A204.1 (cell line): ENCODE measurements around the gene UGT2B7.
"Not testable (repeated sequence)": the region's sequence is repeated elsewhere in the genome, so short reads cannot be mapped to it uniquely, and the experiment has no call there.

Experiments used
- FAIRE-seq: peaks from 2 replicates; lab custom pipeline; 2012; peaks lifted over from hg19 to GRCh38; lab: Jason Lieb, UNC

Gene UGT2B7

DNA sequence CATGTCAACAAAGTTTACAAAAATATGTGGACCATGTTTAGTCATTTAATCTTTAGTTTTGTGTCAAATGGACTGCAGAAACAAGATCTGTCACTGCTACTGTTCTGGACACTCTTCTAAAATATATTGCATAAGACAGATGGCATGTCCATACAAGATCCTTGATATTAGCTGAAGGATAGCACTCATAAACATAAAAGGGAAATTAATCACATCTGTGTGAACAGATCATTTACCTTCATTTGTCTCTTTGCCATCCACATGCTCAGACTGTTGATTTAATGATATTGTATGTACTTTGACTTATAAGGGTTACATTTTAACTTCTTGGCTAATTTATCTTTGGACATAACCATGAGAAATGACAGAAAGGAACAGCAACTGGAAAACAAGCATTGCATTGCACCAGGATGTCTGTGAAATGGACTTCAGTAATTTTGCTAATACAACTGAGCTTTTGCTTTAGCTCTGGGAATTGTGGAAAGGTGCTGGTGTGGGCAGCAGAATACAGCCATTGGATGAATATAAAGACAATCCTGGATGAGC lies at the start of gene UGT2B7:
TSS of gene UGT2B7 (plus strand) at position 364 of the 546 bp plus-strand sequence. CDS start at position 411, 47 bp downstream.
- FAIRE-seq: no peak

- no peak for FAIRE-seq
Observed at GRCh38 chr4:69049860-69050259, 46.4 kb upstream of the UGT2B7 start.

- FAIRE-seq: not testable (repeated sequence)
Observed at GRCh38 chr4:69050853-69051575, 45.3 kb upstream of the UGT2B7 start.

DNA sequence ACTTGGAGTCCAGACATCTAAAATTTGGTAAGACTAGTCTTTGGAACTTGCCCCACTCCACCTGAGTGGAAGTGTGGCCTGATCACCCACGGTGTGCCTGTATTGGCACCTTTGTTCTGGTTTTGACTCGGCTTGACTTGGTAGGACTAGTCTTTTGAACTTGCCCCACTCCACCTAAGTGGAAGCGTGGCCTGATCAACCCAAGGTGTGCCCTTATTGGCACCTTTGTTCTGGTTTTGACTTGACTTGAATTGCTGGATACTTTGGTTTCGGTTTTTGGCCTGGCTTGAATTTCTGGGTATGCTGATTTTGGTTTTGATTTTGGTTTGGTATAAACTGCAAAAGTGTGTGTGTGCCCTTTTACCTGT lies 44.7 kb upstream of the UGT2B7 start:
- no peak for FAIRE-seq

DNA sequence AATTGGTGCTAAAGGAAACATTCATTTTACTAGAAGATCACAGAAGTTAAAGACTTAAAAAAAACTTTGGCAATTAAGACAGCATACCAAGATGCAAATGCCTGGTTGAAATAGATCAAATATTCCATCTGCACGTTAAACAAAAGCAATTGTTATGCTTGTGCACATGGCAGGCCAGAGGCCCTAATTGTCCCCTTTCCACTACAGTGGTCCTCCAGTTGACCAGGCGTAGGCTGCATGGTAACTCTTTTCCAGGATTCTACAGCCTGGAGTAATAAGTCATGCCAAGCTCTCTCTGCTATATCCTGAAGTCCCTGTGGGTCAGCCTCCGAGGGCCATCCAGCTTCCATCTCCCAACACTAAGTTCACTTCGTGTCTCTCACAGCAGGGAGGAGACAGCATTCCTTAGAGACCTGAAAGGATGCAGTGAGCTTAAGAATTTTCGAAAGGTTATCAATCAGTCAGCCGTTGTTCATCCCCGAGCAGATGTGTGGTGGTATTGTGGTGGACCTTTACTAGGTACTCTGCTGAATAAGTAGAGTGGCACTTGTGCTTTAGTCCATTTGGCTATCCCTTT lies 42.9 kb upstream of the UGT2B7 start:
- not testable (repeated sequence) for FAIRE-seq

GRCh38 chr4:69054033-69054432 lies 42.2 kb upstream of the UGT2B7 start:
- not testable (repeated sequence) for FAIRE-seq

DNA sequence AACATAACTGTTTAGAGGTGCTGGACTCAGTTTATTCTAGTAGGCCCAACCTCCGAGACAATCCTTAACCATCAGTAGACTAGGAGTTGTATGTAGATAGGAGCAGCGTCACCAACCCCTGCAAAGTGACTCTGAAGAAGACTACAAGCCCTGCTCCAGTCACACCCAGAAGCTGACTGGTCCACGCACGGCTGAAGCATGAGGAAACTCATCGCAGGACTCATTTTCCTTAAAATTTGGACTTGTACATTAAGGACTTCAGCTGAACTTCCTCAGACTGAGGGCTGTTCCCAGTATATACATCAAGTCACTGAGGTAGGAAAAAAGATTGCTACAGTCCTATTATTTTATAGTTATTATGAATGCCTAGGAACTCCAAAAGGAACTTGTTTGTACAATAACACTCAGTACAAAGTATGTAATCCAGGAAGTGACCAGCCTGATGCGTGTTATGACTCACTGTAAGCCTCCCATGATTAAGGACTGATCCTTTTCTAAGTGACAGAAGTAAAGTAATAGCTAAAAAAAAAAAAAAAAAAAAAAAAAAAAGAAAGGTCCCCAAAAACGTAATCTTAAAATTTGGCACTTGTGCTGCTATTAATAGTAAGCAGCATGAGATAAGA lies 41.6 kb upstream of the UGT2B7 start:
- no peak for FAIRE-seq

GRCh38 chr4:69056150-69056549 lies 40.1 kb upstream of the UGT2B7 start:
- FAIRE-seq: no peak

DNA sequence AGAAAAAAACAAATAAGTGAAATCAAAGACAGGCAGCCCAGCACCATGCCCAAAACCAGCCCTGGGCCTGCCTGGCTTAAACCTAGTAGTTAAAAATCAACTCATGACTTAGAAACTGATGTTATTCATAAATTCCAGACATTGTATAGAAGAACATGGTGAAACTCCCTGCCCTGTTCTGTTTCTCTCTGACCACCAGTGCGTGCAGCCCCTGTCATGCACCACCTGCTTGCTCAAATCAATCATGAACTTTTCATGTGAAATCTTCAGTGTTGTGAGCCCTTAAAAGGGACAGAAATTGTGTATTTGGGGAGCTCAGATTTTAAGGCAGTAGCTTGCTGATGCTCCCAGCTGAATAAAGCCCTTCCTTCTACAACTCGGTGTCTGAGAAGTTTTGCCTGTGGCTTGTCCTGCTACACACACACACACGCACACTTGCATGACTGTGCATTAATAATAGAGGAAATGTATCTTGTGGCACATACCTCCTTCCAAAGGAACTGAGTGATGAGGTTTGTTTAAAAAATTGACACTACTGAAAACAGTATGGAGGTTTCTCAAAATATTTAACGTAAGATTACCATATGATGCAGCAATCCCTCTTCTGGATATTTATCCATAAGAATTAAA lies 39.2 kb upstream of the UGT2B7 start:
- no peak for FAIRE-seq

GRCh38 chr4:69057620-69058409 lies 38.5 kb upstream of the UGT2B7 start:
- FAIRE-seq: no peak

DNA sequence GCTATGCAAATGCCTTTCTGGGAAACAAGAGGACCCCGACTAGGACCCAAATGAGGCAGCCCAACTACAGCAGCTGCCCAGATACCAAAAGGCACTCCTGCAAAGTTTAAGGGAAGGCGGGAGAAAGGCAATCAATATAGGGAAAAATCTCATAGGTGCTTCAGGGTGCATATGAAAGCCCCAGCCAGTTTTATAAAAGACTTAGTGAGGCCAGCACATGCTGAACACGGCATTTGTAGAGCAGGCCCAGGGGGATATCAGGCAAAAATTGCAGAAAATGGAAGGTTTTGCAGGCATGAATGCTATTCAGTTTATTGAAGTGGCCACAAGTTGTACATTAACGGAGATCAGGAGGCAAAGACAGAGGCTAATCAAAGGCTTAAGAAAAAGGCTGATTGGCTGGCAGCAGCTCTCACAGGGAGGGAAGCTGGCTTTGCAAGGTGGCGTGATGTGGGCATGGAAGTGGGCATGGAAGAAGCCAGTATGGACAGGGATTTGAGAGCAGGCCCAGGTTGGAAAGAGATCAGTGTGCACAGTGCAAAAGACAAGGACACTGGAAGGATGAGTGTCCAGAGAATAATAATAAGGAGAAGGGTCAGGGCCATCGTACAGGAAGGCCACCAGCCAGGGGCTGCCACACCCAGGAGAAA lies 37.7 kb upstream of the UGT2B7 start:
- no peak for FAIRE-seq

GRCh38 chr4:69060651-69061308 lies 35.5 kb upstream of the UGT2B7 start:
- FAIRE-seq: no peak

DNA sequence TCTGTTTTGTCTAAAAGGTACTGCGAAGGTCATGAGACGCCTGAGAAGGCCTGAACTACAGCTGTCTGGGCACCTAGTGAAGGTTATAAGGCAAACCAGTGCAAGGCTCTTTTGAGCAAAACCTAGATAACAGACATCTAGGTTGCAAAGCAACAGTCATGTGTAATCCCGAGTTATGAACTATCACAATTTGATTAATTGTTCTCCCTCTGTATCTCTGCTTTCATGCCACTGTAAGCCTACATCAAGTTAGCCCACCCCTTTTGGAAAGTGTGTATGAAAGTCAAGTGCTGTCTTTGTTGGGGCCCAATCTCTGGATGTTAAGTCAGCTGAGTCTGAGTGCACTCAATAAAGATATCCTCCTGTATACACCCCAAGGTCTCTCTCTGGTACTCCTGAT lies 31.9 kb upstream of the UGT2B7 start:
- FAIRE-seq: no peak

DNA sequence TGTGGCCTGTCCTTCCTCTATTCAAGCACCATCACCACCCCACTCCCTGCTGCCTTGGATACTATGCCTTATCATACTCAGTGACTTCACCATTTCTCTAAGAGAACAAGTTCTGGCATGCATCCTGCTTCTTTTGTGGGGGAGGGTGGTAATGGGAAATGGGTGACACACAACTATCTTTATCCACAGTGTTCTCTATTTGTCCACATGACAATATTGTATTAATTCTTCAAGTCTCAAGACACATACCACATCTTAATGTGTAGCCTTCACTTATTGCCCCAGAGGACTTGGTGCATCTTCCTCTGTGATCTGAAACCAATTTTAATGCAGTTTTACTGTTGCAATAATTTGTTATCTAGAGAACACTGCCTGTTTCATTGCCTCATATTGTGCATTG lies 29.3 kb upstream of the UGT2B7 start:
- FAIRE-seq: no peak

DNA sequence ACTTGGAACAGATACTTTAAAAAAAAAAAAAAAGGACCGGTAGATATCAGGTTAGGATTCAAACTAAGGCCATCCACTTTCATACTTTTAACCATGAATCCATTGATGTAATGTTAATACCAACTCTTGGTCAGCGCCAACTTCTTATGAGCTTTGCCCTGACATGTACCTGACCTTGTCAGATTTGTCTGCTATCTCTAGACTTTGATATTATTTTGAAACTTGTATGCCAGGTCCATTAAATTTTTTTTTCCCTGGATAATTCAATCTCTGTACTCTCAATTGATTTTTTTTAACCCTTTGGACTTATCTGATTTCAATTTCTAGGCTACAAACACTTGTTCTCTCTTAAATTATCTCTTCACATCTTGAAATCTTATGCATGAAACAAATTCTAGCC lies 27.2 kb upstream of the UGT2B7 start:
- FAIRE-seq: no peak

- no peak for FAIRE-seq
Observed at GRCh38 chr4:69070590-69070989, 25.7 kb upstream of the UGT2B7 start.

- no peak for FAIRE-seq
Observed at GRCh38 chr4:69071286-69071685, 25.0 kb upstream of the UGT2B7 start.

- no peak for FAIRE-seq
Observed at GRCh38 chr4:69073375-69073774, 22.9 kb upstream of the UGT2B7 start.

DNA sequence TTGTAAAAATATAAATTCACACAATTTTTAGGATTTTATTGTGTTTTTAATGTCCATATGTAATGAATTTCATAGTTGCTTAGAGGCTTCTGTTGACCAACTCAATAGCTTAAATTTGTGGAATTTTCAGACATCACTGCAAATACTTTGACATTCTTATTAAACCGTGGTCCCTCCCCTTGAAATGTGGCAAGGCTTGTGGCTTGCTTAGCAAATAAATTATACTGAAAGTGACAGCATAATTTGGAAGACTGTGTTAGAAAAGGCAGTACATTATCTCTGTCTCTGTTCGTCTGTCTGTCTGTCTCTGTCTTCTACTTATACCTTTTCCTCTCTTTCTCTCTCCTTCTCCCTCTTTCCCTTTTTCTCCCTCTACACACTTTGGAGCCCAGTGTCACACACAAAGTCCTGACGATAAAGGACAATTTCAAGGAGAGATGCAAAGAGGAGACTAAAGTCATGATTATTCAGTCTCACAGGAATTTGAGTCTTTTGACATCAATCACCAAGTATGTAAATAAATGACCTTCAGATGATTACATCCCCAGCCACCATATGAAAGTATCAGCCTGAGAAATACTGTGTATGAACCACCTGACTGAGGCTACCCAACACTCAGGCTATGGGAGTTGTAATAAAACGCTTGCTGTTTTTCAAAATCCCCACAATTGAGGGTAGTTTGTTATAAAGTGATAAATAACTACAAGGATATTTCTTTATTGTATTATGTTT lies 21.0 kb upstream of the UGT2B7 start:
- FAIRE-seq: no peak

DNA sequence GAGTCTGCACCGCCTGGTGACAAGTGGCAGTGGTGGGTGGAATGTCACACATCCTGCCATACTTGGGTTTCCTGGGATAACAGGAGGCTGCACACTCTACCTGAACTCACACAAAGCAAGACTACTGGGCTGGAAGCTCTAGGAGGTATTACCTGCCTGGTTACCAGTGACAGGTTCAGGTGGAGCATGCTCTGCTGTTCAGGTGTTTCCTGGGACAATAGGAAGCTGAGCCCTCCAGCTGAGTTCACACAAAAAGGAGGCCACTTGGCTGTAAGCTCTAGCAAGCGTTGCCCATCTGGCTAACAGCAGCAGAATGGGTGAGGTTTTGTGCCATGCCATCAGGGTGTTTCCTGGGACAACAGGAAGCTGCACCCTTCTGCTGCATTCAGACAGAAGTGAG lies 17.4 kb upstream of the UGT2B7 start:
- no peak for FAIRE-seq
